GM21360 (cell line): ENCODE data around the gene NTMT2.

Source experiments
- ATAC-seq: cut with Tn5 transposase; IDR thresholded peaks from one replicate; pipeline ENCODE4 v1.9.1; 2021; ENCODE audit warnings: mild to moderate bottlenecking, moderate library complexity; ENCODE audit not compliant: unreplicated experiment

Gene NTMT2

GRCh38 chr1:170205301-170205700 lies 59.5 kb downstream of the NTMT2 start:
- no peak for ATAC-seq

GRCh38 chr1:170209125-170209524 lies 63.4 kb downstream of the NTMT2 start:
- no peak for ATAC-seq

GRCh38 chr1:170210142-170210541 lies 64.4 kb downstream of the NTMT2 start:
- ATAC-seq, result no peak

GRCh38 chr1:170213596-170213995 lies 67.8 kb downstream of the NTMT2 start:
- no peak for ATAC-seq

GRCh38 chr1:170214117-170215032 lies 68.6 kb downstream of the NTMT2 start:
- peak; percentile 80 for ATAC-seq

- no peak for ATAC-seq
Measured at GRCh38 chr1:170215072-170215885, 69.5 kb downstream of the NTMT2 start.

GRCh38 chr1:170217517-170218256 lies 71.9 kb downstream of the NTMT2 start:
- no peak for ATAC-seq

GRCh38 chr1:170218257-170218650 lies 72.5 kb downstream of the NTMT2 start:
- ATAC-seq, result no peak
